ENCODE data around the gene GNAT3. TPM values are rescaled to one million over a fixed set of nuclear protein-coding genes. Genes with fewer than 3 reads are reported as not detected.

The GNAT3 gene
- total and polyA plus RNA-seq, 2 donors (not counting 3 experiments of a cell fraction or from before 2014, with no cell fraction given) = not detected

DNA sequence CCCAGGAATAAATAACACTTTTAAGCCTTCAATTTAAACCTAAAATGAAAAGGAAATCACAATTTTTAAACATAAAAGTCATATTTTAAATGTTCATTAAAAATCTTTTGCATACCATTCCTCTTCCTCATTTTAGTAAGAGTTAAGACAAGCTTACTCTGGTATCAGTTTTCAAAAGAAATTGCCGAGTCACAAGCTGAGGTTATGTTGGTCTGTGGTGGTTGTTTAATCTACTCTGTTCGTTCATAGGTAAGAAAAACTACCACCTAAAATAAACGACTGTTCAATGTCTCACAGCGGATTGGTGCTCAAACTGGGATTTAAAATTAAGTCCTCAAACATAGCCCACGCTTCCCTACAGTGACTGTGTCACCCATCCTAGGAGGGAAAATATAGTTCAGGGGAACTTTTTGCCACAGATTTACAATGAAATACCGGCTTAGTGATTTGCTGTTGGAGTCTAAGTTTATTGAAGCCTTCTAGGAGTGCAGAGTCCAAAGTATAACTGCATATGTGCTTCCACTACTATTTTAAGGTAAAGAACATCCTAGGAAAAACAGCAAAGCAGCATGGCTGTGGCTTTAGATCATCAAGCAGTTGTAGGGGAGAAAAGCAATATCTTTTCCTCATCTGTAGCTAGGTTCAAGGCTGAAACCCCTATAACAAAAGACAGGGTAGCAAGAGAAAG, 61.1 kb downstream of the GNAT3 start:
- POLR2A ChIA-PET = no interaction called here
- H3K9me3 ChIP-seq (replicated peaks; ENCODE audit: control insufficient read depth, insufficient read depth, low read length) = no peaks in the 10 kb centered on the region
- DNase-seq (ENCODE audit: low read depth, low spot score) (no peak), FAIRE-seq (no peak)
- H3K27ac ChIP-seq (ENCODE audit: insufficient read depth, low read depth, low read length) = no peak overlapping the region
- intact Hi-C loops (cut with micrococcal nuclease) (loop anchor here (5.0 kb wide), 1 partner anchor 207 kb away; no protein-coding TSS in a partner anchor), dilution Hi-C loops (cut with MboI; ENCODE audit: extremely low pct_ligation_motif_present, low sequenced_read_pairs) (no loop called here)
- H3K27me3 ChIP-seq (ENCODE audit: control insufficient read depth in 2 of 2, insufficient read depth in 2 of 2, low read length in 2 of 2) = no peaks in the 10 kb centered on the region
- no peak overlapping the region for H2AFZ ChIP-seq (ENCODE audit: low read depth, low read length)
- no TSS peak for BruUV-seq (replicated peaks)
- H3K9ac ChIP-seq (replicated peaks; ENCODE audit: extremely low read depth, insufficient read depth, low read length) = no peak overlapping the region
- H3K9me1 ChIP-seq (replicated peaks; ENCODE audit: control insufficient read depth, extremely low read depth, insufficient read depth, low read length) = no peaks in the 10 kb centered on the region
- H3K4me1 ChIP-seq (ENCODE audit: control insufficient read depth, extremely low read depth, insufficient read depth, low read length) = no peaks in the 10 kb centered on the region
- no peak overlapping the region for H3K4me3 ChIP-seq (replicated peaks in 1 of 3; ENCODE audit: insufficient read depth in 1 of 3, low read depth in 1 of 3, low read length in 3 of 3)
- H3K4me2 ChIP-seq (ENCODE audit: insufficient read depth, low read length) = no peak overlapping the region
- no peak for TF ChIP-seq POLR2A (IDR thresholded peaks at IDR 0.05; ENCODE audit: low read depth, low read length)
- TF ChIP-seq FOS (IDR thresholded peaks at IDR 0.05; ENCODE audit: borderline replicate concordance, insufficient read depth, low read length) = no peak
- TF ChIP-seq, protein P1, sequence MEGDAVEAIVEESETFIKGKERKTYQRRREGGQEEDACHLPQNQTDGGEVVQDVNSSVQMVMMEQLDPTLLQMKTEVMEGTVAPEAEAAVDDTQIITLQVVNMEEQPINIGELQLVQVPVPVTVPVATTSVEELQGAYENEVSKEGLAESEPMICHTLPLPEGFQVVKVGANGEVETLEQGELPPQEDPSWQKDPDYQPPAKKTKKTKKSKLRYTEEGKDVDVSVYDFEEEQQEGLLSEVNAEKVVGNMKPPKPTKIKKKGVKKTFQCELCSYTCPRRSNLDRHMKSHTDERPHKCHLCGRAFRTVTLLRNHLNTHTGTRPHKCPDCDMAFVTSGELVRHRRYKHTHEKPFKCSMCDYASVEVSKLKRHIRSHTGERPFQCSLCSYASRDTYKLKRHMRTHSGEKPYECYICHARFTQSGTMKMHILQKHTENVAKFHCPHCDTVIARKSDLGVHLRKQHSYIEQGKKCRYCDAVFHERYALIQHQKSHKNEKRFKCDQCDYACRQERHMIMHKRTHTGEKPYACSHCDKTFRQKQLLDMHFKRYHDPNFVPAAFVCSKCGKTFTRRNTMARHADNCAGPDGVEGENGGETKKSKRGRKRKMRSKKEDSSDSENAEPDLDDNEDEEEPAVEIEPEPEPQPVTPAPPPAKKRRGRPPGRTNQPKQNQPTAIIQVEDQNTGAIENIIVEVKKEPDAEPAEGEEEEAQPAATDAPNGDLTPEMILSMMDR (IDR thresholded peaks at IDR 0.05; ENCODE audit: extremely low read depth in 1 of 2, insufficient read depth in 1 of 2, low read depth in 1 of 2, low read length in 2 of 2) = no peak
- TF ChIP-seq POLR2AphosphoS5 (IDR thresholded peaks at IDR 0.05; ENCODE audit: insufficient read depth, low read depth, low read length) = no peak
- TF ChIP-seq JUN (IDR thresholded peaks at IDR 0.05; ENCODE audit: borderline replicate concordance, insufficient read depth, insufficient read length, low read depth) = no peak
- no peak for TF ChIP-seq MYC (IDR thresholded peaks at IDR 0.05; ENCODE audit: low read depth, low read length)
- TF ChIP-seq, protein P2, sequence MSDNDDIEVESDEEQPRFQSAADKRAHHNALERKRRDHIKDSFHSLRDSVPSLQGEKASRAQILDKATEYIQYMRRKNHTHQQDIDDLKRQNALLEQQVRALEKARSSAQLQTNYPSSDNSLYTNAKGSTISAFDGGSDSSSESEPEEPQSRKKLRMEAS (IDR thresholded peaks at IDR 0.05; ENCODE audit: insufficient read depth, insufficient read length) = no peak
- no peak for TF ChIP-seq EZH2 (IDR thresholded peaks at IDR 0.05; ENCODE audit: borderline replicate concordance, low read depth, low read length, severe bottlenecking)
- no peak for TF ChIP-seq GATA2 (IDR thresholded peaks at IDR 0.05; ENCODE audit: insufficient read depth, insufficient read length, low read depth, low read length)
- CTCF ChIA-PET = interaction anchor here (1.8 to 3.0 kb wide), 3 partner anchors 22 to 391 kb away, joined by 5 to 21 read pairs (median 9); no protein-coding TSS in a partner anchor
- H3K79me2 ChIP-seq (ENCODE audit: control insufficient read depth, insufficient read depth, low read length) = no peaks in the 10 kb centered on the region
- no peaks in the 10 kb centered on the region for H4K20me1 ChIP-seq (replicated peaks; ENCODE audit: control insufficient read depth, extremely low read depth, insufficient read depth, low read length)
- H3K36me3 ChIP-seq (ENCODE audit: control insufficient read depth in 2 of 2, extremely low read depth in 1 of 2, insufficient read depth in 2 of 2, low read length in 2 of 2) = no peaks in the 10 kb centered on the region

Measured in endothelial cell of umbilical vein (primary cell).